ENCODE measurements around the gene LCOR.
"Not testable (repeated sequence)": the region's sequence is repeated elsewhere in the genome, so short reads cannot be mapped to it uniquely, and the experiment has no call there.

DNA sequence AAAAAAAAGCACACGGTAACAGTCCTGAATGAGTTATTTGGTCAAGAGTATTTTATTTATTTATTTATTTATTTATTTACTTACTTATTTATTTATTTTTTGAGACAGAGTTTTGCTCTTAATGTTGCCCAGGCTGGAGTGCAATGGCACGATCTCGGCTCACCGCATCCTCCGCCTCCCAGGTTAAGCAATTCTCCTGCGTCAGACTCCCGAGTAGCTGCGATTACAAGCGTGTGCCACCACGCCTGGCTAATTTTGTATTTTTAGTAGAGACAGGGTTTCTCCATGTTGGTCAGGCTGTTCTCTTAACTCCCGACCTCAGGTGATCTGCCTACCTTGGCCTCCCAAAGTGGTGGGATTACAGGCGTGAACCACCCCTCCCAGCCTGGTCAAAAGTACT, 15.3 kb downstream of the LCOR start:
- not testable (repeated sequence) for TF ChIP-seq POLR2A (IDR thresholded peaks at IDR 0.05; ENCODE audit: low read depth, low read length); CTCF (conservative IDR thresholded peaks at IDR 0.05; ENCODE audit: low read depth, low read length)

Data from IMR-90 (cell line).